ENCODE data around the gene BCL2.

The BCL2 gene

DNA sequence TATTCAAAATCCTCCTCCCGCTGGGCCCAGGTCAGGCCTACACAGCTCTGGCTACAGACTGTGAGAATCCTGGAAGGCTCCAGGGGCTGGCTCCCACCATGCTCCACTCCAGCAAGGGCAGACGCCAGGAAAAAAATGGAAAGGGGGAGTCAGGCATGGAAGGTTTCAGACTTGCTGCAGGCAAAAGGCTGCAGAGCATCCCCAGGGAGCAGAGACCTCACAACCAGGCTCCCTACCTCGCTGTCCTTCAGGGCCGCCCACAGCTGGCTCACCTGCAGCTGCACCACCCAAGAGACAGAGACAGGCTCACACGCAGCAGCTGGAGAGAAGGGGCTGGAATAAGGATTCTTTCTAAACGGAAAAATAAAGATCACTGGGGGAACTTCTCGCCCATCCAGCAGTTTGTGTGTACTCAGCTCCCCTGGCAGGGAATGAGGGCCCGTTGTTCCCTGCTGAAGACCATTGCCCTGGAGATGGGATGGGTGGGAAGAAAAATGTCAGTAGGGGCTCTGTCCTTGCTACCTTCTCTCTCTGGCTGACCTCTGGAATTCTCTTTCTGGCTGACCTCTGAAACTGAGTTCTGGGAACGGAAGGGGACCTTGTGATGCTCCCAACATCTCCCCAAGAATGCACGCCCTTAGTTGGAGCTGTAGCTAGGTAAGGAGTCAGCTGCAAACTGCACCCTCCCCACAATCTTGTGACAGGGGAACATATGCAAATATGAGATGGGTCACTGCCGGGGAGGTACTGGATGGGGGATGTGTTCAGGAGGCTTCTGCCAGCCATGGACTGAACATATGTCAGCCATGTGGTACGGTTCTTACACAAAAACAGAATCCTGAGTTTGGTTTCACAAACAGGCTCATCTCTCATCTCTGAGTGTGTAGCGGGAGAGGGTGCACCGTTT, 34.5 kb downstream of the BCL2 start:
- DNase-seq, result peak; percentile 52

DNA sequence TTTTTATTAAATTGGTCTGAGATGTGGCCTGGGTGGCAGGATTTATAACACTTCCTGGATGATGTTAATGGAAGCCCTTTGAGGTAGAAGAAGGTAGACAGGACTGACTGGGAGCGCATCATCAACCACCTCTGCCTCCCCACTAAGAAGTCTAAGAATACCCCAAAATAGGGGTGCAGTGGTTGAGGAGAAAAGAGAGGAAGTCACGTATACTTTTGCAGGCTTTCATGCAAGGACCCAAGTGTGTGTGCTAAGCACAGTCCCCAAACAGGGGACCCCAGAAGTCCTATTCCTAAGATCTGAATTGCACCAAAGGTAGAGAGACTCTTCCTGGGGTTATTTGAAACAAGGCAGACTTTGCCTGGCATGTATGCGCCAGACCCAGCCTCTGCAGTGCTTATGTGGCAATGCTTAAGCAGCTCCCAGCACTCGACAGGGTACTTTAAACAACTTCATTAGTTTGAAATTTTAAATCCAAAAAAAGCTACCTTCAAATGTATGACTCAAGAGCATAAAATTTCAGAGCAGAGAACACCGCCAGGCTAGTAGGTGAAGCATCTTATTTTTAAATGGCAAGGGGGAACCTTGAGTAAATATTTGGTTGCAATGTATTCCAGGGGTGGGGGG, 35.3 kb downstream of the BCL2 start:
- no peak for DNase-seq

DNA sequence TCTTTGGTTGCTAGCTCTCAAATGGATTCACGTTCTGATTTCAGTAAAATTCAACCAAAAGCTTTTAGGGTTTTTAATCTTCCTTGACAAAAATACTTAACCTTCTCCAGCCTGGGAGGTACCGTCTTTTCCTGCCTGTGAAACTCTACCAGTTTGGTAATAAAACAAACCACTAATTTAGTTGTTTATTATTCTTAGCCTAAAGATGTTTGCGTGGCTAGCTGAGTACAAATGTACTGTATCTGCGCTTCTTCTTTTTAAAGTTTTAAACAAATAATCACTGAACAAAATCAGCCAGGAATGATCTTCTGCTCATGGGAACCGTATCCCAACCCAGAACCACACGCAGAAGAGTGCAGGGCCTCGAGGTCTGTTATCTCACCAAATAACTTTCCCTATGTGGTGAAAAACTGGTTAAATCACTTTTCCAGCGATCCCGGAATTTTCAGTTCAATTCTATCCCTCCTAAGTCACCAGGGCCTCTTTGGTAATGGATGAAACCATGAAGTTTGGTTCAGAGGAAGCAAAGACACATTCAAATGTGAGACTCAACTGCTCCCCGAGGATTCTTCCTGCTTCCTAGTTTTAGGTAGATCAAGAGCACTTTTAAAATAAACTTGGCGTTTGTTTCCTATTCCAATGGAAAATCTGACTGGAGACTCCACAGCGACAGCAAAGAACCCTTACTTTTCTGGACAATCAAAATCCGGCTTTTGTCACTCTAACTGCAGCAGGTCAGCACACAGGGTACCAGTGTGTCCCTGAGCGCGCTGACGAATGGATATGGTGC, 36.1 kb downstream of the BCL2 start:
- DNase-seq, result no peak

DNA sequence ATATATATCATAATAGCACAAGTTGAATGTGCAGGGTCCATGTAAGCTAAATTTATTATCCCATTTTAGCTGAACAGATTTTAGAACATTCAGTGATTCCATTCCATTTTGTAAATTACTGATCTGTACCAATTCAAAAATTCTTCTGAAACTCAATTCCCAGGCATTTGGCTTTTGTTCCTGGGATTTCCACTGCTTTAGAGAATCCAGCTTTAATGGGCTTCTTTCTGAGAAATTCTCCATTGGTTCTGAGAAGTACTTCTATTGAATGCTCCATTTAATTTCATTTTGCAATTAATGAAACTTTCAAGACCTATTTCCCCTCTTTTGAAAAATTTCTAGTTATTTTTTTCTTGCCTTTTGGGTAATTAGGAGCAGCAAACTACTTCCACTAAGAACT, 36.8 kb downstream of the BCL2 start:
- DNase-seq, result no peak

DNA sequence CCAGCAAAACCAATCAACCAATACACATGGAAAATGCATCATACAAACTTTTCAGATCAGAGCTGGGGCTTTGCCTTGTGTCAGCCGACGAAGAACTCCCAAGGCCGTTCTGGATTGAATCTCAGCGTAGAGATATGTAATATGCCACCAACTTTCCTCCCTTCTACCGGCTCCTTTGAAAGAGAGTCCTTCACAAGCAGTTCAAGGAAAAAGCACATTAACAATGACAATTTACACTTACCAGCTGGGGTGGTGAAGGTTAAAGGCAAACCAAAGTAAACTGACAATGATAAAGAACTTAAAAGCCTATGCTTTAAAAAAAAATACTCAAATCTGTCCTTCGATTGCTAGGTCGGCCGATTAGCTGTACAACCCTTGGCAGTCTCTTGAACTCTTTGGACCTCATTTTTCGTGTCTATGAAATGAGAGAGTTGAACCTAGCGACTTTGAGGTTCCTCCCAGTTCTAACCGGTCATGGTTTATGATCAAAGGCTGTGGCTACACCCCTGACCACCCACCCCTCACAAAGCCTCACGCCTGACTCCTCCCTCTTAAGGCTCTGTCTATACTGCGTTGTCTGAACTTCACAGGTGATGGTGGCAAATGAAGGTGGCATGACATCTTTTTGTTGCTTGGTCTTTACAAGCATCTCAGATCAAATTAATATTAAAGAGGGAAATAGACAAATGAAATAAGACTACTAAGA, 46.2 kb downstream of the BCL2 start:
- no peak for DNase-seq

DNA sequence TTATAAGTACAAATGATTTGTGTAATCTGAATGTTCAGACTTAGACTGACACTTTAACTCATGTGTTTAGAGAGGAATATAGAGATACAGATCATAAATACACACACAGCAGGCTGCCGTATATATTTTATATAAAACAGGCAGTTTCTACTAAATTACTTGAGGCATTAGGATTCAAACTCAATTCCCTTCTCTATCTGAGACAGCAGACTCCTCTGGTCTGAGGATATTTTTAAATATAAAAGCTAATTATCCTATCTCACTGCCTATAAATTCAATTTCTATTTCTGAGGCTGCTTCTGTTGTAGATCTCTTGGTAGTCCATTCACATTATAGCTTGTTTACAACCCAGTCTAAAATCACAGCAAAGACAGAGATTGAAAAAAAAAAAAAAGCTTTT, 46.9 kb downstream of the BCL2 start:
- no peak for DNase-seq

DNA sequence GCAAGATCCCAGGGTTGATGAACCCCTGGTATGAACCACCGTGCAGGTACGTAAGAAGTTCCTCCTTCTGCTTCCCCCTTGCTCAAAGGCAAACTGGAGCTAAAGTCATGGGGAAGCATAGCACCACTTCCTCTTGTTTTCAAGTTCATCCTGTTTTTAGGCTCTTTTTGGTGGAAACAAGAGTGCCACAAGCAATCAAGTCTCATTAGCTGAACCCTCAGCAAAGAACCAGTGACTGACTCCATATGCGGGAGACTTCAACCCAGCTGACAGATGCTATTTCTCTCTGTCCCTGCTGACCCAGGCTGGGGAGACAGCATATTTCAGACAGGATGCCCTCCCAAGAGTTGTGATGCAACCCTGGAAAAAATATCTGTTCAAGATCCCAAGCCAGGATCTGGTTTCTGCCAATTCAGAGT, 47.7 kb downstream of the BCL2 start:
- DNase-seq, result peak; percentile 69

DNA sequence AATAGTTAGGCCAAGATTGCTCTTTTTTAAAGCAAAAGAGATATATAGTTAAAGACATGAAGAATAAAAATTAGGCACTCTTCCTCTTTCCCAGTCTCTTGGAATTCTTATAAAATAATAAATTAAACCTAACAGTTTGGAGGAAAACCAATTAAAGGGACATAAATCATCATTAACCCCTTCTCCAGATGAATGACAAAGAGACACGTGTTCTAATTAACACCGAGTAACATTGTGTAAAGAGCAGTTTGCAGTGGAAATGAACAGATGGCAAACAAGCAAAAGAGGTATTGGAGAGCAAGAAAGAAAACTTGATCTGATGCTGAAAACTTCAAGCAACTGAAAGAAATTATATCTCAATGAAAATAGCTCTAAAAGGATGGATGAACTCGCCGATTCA, 48.4 kb downstream of the BCL2 start:
- DNase-seq, result peak; percentile 64

DNA sequence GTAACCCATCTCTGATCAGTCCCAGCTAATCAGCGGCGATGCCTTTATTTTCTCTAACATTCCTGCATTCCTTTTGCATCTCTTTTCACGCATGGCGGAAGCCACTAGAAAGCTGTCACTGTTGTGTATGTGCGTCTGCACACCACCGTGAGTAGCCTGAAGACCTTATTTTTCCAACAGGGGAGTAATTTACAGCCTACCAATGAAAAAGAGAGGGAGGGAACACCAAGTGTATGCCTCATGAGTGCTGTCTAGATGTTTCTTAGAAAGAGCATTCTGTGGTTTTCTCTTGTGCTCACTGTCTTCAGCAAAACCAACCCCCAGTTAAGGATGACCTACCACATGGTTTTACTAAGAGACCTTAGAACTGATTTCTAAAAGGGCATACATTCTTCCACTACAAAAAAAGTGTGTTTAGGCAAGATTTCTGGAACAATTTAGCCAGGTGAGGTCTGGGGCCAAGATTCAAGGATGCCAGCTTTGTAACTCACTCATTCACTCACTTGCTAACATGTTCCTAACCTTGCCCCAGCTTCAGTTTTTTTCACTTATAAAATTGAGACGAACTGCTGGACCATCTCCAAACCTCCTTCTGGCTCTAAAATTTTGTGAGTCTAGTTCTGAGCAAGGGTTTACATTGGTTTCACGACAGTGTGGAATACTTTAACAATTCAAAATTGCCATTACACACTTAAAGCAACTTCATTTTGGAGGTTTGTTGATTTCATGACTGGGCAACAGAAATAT, 51.4 kb downstream of the BCL2 start:
- DNase-seq, result no peak

DNA sequence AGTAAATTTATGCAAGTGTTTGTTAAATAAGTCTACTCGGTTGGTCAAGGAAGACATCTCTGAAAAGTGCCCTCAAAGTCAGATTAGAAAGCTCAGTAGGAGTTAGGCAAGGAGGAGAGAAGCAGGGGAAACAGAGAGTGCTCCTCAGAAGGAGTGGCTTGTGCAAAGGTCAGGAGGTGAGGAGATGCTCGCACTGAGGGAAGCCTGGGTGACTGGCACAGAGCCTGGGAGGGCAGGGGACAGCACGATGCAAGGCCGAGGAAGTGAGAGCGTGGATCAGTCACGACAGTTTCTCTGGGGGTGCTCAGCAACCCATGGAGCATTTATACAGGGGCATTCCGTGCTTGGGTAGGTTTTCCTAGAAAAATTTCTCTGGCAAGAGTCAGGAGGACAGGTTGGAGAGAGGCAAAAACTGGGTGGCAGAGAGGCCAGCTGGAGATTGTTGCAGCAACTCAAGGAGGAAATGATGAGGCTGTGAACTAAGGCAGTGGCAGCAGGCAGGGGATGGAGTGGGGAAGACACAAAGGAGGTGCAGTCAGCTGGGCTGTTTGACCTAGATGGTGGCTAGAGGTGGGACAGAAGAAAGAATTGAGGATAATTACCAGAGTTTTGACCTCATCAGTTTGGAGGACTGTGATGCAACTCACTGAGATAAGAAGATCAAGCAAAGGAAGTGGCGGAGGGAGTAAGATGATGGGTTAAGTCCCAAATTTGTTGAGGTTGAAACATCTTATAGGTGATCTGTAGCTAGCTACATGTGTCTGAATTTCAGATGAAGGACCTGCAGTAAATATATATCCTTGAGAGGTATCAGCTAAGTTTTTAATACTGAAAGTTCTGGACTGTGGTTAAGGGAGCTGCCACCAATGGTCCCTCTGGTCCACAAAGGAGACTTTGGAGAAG, 52.4 kb downstream of the BCL2 start:
- DNase-seq, result no peak

DNA sequence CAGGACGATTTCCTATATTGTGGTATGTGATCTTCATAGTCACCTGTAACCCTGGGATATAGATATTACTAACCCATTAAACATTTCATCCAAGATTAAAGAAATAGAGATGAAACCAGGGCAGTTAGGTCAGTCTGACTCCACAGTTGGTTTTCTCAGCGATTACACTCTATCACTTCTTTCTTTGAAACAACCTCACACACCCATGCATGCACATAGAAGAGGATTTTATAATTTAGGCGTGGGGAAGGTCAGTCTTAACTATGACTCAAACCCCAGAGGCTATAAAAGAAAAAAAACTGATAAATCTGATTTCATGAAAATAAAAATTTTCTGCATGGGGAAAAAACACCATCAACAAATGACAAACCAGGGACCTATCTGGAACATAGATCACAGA, 54.2 kb downstream of the BCL2 start:
- DNase-seq, result no peak

DNA sequence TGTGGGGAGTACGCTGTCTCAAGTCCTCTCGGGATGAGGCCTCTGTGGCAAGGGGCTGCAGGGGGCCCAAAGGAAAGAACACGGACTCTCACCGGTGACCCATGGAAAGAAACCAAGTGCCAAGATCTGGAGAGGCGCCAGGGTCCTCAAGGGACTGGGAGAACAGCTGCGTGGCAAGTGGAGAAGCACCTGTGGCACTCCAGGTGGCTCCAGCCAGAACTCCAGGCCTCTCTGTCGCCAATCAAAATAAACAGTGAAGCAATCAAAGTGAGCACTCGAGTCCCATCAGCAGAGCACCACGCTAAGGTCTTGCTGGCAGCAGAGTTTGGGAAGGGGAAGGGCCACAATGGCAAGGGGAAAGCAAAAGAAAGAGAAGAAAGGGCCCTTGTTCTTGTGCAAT, 54.7 kb downstream of the BCL2 start:
- DNase-seq, result peak; percentile 77

DNA sequence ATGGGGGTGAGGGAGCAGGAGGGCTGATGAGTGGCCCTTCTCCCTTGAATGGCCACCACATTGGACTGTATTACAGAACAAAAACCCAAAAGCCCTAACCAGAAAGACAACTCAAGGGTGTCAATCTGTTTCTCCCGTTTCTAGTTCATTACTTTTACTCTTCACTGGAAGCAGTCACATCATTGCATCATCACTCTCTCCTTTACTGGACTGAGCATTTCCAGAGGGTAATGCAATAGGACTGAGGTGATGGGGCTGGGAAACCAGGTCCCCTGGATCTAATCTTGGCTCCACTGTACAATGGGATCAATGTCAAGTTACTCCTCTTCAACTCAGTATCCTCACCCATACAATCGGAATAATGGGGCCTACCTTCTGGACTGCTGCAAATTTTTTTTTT, 56.1 kb downstream of the BCL2 start:
- DNase-seq, result no peak

DNA sequence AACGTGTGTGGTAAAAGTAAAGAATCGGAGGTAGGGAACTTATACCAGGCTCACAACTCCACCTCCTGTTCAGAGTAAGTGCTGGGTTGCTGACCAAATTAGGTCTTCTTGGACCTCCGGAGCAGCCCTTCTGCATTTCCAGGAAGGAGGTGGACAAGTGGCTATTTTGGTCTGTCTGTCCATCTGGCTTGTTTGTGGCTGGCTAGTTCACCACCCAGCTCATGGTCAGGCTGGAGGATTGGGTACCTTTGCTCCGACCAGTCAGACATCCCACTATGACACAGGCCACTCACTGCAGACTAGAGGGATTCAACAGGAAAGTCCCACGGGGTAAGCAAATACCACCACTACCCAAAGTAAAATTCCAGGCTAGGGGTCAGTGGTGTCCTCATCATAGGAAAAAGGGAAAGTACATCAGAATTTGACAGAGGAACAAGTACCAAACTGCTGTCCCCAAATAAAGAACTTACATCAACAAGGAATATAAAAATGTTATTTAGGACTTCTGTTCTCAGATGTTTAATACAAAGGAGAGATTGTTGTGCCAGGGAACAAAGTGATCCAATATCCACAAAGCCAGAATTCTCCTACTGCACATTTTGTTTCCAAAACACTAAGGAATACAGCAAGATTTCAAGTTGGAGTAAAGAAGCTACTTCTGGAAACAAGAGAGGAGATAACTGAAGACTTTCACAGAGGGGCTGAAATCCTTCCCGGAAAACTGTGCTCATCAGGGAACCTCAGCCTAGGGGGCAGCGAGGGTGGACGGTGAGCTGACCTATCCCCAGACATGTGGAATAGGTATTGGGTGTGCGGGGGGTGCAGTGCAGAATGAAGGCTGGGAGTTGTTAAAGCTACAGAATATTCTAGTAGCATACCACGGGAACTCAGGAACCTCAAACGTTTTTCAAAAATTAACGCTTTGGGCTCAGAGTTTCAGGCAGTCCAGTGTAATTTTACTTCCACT, 56.9 kb downstream of the BCL2 start:
- DNase-seq, result no peak

DNA sequence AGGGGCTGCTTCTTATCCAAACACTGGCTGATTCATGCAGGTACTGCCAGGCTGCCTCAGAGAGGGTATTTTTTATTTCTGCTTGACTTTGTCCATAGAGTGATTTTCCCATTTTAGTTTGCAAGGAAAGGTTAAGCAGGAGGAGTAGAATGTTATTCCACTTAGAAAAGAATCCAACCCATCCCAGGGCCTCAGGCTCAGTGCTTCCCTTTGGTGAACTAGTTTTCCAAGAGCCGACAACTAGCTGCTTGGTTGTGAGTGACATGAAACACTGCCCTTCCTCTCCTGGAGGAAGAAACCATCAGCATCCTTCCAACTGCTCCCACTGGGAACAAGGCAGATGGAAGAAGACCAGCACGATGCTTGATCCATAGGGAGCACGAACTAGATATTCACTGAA, 58.5 kb downstream of the BCL2 start:
- DNase-seq, result no peak

DNA sequence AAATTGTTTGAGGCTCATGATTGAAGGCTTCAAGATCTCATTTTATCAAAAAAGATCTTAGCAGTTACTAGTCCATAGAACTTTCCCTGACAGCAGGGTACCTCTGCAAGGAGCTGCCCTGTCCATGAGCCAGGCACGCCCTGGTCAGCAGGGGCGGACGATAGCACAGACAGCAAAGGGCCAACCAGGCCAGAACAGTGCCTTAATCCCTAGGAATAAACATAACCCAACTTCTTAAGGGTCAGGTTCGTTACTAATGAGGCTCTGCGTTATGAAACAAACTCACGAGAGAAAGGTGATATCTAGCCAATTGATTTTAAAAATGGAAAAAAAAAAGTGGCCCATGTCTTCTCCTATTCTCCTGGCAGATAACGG, 59.2 kb downstream of the BCL2 start:
- no peak for DNase-seq

DNA sequence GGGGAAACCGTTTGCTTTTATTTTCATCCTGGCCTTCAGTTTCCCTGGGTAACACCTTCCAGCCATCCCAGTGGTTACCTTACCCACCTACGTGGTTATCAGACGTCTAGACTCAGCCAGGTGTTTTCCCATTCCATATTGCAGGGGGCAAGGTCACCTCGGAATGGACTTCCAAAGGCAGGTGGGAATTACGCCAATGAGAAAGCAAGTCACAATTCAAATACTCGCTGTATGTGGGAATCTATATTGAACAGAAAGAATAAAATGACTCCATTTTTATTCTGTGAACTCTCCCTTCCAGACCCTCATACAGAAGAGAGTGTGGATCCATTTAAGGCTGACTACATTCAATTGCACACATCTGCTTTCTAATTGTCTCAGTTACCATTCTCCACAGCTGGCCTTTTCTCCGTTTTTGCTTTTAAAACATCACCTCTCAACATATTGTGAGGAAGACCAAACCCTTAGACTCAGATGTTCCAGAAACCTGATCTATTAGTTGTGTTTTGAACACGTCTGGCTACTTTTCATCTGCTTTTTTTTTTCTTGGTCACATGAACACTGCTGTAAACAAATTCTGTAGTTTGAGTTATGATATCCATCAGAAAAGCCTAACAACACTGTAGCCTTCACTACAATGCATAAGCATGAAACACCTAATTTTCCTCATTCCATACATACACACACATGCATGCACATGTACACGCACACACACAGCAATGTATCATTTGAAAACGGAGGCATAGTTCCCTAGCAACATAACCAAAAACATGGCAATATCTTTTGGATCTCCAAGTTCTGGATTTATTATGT, 59.8 kb downstream of the BCL2 start:
- DNase-seq, result no peak

DNA sequence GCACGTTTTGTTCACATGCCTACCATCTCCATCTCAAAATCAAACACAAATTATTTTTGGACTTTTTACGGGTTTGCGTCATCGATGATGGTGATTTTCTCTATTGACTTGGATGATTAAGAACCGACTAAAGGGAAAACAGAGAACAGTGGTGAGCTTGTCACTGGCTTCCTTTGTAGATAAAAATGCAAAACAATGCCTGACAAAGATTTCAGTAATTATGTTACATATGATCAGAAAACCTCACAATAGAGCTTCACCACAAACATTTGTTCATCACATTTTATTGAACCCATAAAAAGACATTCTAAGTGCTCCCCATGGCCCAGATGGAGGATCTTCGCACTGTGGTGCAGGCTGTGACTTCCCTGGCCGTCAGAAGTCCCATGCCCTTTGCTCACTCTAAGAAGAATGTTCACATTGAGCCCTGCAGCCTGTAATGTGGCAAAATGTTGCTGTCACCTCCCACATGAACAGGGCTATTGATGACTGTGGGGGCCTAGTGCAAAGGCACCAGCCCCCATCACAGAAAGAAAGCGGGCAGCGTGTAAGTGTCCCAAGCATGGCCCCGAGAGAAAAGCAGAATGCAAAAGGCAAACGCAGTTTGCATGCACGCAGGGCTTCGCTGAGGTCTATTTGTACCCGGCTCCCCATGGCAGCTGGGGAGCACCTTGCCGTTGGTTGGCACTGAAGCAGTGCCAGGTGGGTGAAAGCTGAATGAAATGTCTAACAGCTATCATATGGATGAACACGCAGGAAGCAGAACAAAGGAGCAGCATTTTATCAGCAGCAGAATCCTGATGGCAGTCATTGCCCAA, 60.6 kb downstream of the BCL2 start:
- DNase-seq, result no peak
